ENCODE data around the gene SP3. TPM values are rescaled to one million over a fixed set of nuclear protein-coding genes. Genes with fewer than 3 reads are reported as not detected.

Gene SP3
- total and polyA plus RNA-seq, 2 of the 8 experiments (the other 6 are each of a cell fraction or from before 2014, with no cell fraction given) = 31.0 to 92.1 TPM

DNA sequence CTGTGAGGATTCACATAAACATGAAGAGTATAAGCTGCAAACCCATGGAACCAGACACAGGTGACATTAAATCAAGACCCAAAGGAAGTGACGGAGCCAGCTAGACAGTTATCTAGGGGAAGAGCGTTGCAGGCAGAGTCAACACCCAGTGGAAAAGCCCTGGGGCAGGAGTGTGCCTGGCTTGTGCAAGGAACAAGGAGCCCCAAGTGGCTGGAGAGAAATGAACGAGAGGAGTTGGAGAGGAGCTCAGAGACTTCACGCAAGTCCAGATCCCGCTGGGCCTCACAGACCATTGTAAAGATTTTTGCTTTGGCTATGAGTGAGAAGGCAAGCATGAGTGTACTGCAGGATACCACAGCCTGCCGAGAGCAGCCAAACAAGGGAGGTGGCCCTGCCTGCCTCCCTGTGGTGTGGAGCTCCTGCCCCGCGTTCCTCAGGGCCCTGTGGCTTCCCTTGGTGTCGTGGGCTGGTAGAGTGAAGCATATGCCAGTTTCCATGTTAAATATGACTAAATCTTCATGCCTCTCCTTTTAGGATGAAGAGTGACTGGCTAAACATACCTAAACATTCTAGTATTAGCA, 88.2 kb downstream of the SP3 start:
- H3K4me1 ChIP-seq (replicated peaks in 1 of 4; ENCODE audit: control insufficient read depth in 3 of 4, insufficient read depth in 4 of 4, low read length in 3 of 4) = peaks cover 0 to 3% (median 0%) of the 10 kb centered on the region in 4 experiments; a peak in 1 of 7 replicates
- H2BK5ac ChIP-seq (ENCODE audit: low read depth, low read length) = no peak overlapping the region
- H3K23me2 ChIP-seq (ENCODE audit: low read depth, low read length) = no peaks in the 10 kb centered on the region
- H2AFZ ChIP-seq (ENCODE audit: low read length) = peak overlapping the region; percentile 87
- no peaks in the 10 kb centered on the region for H3K79me1 ChIP-seq (ENCODE audit: low read depth, low read length)
- WGBS, 2 experiments (ENCODE audit: extremely low coverage in 1 of 2, insufficient coverage in 1 of 2, insufficient read length in 1 of 2, insufficient replicate concordance in 2 of 2, low coverage in 1 of 2, low lambda C conversion rate in 2 of 2, missing lambda C conversion rate in 1 of 2) = 89% methylated on average over 9 of the region's 9 CpGs; no CpG with 5 or more reads in 1 of the 2 experiments
- H4K8ac ChIP-seq (ENCODE audit: extremely low read depth, insufficient read depth, low read length) = no peak overlapping the region
- H3K27me3 ChIP-seq (replicated peaks in 1 of 4; ENCODE audit: control insufficient read depth in 3 of 4, extremely low read depth in 1 of 4, insufficient read depth in 3 of 4, low read length in 3 of 4) = no peaks in the 10 kb centered on the region
- no peak overlapping the region for H2AK5ac ChIP-seq (ENCODE audit: low read depth, low read length)
- no peak overlapping the region for H3K18ac ChIP-seq (ENCODE audit: extremely low read depth, low read length)
- H3K56ac ChIP-seq (replicated peaks; ENCODE audit: insufficient read length, low read depth, low read length) = no peak overlapping the region
- H3K27ac ChIP-seq (ENCODE audit: low read depth, low read length) = no peak overlapping the region
- no peak overlapping the region for H3K9ac ChIP-seq (replicated peaks in 1 of 4; ENCODE audit: extremely low read depth in 1 of 4, low read depth in 3 of 4, low read length in 3 of 4)
- H3K36me3 ChIP-seq (ENCODE audit: control insufficient read depth in 2 of 4, insufficient read depth in 4 of 4, low read length in 3 of 4) = no peaks in the 10 kb centered on the region
- H3K4me2 ChIP-seq (ENCODE audit: insufficient read depth in 1 of 2, low read depth in 2 of 2, low read length in 2 of 2) = no peak overlapping the region
- ChIA-PET CTCF (ENCODE audit: partially characterized antibody) (interaction anchor here (0.6 to 3.3 kb wide), 4 partner anchors 14 to 104 kb away, joined by 3 to 12 read pairs (median 5); no protein-coding TSS in a partner anchor), POLR2A (ENCODE audit: partially characterized antibody) (no interaction called here)
- no peak overlapping the region for H3K4ac ChIP-seq (replicated peaks; ENCODE audit: insufficient read length, low read depth, low read length)
- H2BK12ac ChIP-seq (ENCODE audit: low read depth, low read length) = no peak overlapping the region
- no peaks in the 10 kb centered on the region for H3K9me3 ChIP-seq (ENCODE audit: insufficient read depth in 2 of 2, low read depth in 1 of 2, low read length in 1 of 2)
- no peak overlapping the region for H4K91ac ChIP-seq (replicated peaks; ENCODE audit: insufficient read length, low read length)
- FAIRE-seq = no peak
- no peak overlapping the region for H3K23ac ChIP-seq (ENCODE audit: insufficient read length)
- no peak overlapping the region; the same call in 1 of the 2 replicates for H2BK15ac ChIP-seq (ENCODE audit: low read length)
- no peak overlapping the region for H2BK20ac ChIP-seq (ENCODE audit: low read length)
- DNase-seq (ENCODE audit: low read depth in 1 of 2, low spot score in 2 of 2) = no peak
- no peaks in the 10 kb centered on the region for H4K20me1 ChIP-seq (replicated peaks in 1 of 2; ENCODE audit: control insufficient read depth in 1 of 2, insufficient read depth in 2 of 2, low read length in 2 of 2)
- no peak overlapping the region for H2BK120ac ChIP-seq (replicated peaks; ENCODE audit: low read depth, low read length)
- no peak overlapping the region for H3K14ac ChIP-seq (ENCODE audit: insufficient read length)
- no peaks in the 10 kb centered on the region for H3K79me2 ChIP-seq (ENCODE audit: control insufficient read depth in 1 of 2, insufficient read depth in 2 of 2, low read length in 2 of 2)
- H4K5ac ChIP-seq (ENCODE audit: insufficient read length, low read depth, low read length) = no peak overlapping the region
- no peak overlapping the region for H3K4me3 ChIP-seq (ENCODE audit: extremely low read depth in 1 of 4, insufficient read depth in 2 of 4, low read depth in 3 of 4, low read length in 4 of 4)
- TF ChIP-seq POU5F1 (IDR thresholded peaks at IDR 0.05; ENCODE audit: low read depth, low read length) (no peak), MAFK (IDR thresholded peaks at IDR 0.05; ENCODE audit: low read depth, low read length) (no peak), SAP30 (IDR thresholded peaks at IDR 0.05; ENCODE audit: insufficient read depth, insufficient replicate concordance, low read length) (no peak), FOSL1 (IDR thresholded peaks at IDR 0.05; ENCODE audit: insufficient read depth, low read depth, low read length) (no peak), GABPA (IDR thresholded peaks at IDR 0.05; ENCODE audit: borderline replicate concordance, insufficient read depth, low read length) (no peak), KDM1A (IDR thresholded peaks at IDR 0.05; ENCODE audit: borderline replicate concordance, low read length) (no peak), JUN (IDR thresholded peaks at IDR 0.05; ENCODE audit: low read depth, low read length) (no peak), YY1 (IDR thresholded peaks at IDR 0.05; ENCODE audit: low read depth, low read length) (no peak), CREB1 (IDR thresholded peaks at IDR 0.05) (no peak), KDM5A (IDR thresholded peaks at IDR 0.05; ENCODE audit: low read length) (no peak), RFX5 (IDR thresholded peaks at IDR 0.05; ENCODE audit: borderline replicate concordance, low read depth, low read length) (no peak), SRF (IDR thresholded peaks at IDR 0.05; ENCODE audit: low read depth, low read length) (no peak)
- TF ChIP-seq, protein P1, sequence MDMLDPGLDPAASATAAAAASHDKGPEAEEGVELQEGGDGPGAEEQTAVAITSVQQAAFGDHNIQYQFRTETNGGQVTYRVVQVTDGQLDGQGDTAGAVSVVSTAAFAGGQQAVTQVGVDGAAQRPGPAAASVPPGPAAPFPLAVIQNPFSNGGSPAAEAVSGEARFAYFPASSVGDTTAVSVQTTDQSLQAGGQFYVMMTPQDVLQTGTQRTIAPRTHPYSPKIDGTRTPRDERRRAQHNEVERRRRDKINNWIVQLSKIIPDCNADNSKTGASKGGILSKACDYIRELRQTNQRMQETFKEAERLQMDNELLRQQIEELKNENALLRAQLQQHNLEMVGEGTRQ (IDR thresholded peaks at IDR 0.05; ENCODE audit: low read length) = no peak

Data from H1 (cell line).